ENCODE measurements around the gene TPD52L2.
A peak's percentile ranks its signal among the peaks of the same experiment; 100 is the strongest.
"Not testable (repeated sequence)": the region's sequence is repeated elsewhere in the genome, so short reads cannot be mapped to it uniquely, and the experiment has no call there.

The TPD52L2 gene

GRCh38 chr20:63920226-63920625 is 55.2 kb downstream of the TPD52L2 start:
- H3K79me2 ChIP-seq (ENCODE audit: control insufficient read depth, insufficient read depth, low read length): peaks cover 1% of the 10 kb centered on the region
- H2AK5ac ChIP-seq (ENCODE audit: low read length): no peak overlapping the region
- no peak overlapping the region for H3K23ac ChIP-seq (ENCODE audit: low read length)
- H3K4ac ChIP-seq (ENCODE audit: low read depth, low read length): no peak overlapping the region
- WGBS (ENCODE audit: extremely low coverage, insufficient coverage, low lambda C conversion rate): no CpG with 5 or more reads among the region's 23 CpGs
- H3K36me3 ChIP-seq (ENCODE audit: control insufficient read depth, insufficient read depth, low read length): no peaks in the 10 kb centered on the region
- H4K5ac ChIP-seq (ENCODE audit: low read length): no peak overlapping the region
- H3K79me1 ChIP-seq (ENCODE audit: low read length): peaks cover 7% of the 10 kb centered on the region
- H3K27ac ChIP-seq (ENCODE audit: low read depth, low read length): no peak overlapping the region
- no peak for DNase-seq
- no peak overlapping the region for H4K8ac ChIP-seq (ENCODE audit: low read depth, low read length)
- H3K4me3 ChIP-seq (ENCODE audit: low read length): no peak overlapping the region
- no peak overlapping the region for H2BK15ac ChIP-seq (replicated peaks; ENCODE audit: low read depth)
- no peak overlapping the region for H3K4me2 ChIP-seq (ENCODE audit: low read length)
- H2BK5ac ChIP-seq (ENCODE audit: low read length): no peak overlapping the region
- no peaks in the 10 kb centered on the region for H3K27me3 ChIP-seq (ENCODE audit: insufficient read depth, low read length, poor library complexity)
- no peak overlapping the region for H3K18ac ChIP-seq (ENCODE audit: low read length)
- no peak overlapping the region for H3K56ac ChIP-seq (ENCODE audit: low read length)
- H3K9ac ChIP-seq (ENCODE audit: low read length): no peak overlapping the region
- H3K4me1 ChIP-seq (ENCODE audit: control insufficient read depth, low read depth, low read length): no peaks in the 10 kb centered on the region
- no peak overlapping the region for H2BK120ac ChIP-seq (ENCODE audit: low read depth, low read length)

- Histone ChIP-seq H3K79me1 (ENCODE audit: low read length) (peaks cover 8% of the 10 kb centered on the region), H2BK15ac (replicated peaks; ENCODE audit: low read depth) (no peak overlapping the region), H3K36me3 (ENCODE audit: control insufficient read depth, insufficient read depth, low read length) (peaks cover 3% of the 10 kb centered on the region), H2AK5ac (ENCODE audit: low read length) (no peak overlapping the region), H3K4me1 (ENCODE audit: control insufficient read depth, low read depth, low read length) (peaks cover 7% of the 10 kb centered on the region), H3K27me3 (ENCODE audit: insufficient read depth, low read length, poor library complexity) (no peaks in the 10 kb centered on the region), H3K56ac (ENCODE audit: low read length) (no peak overlapping the region), H3K4me2 (ENCODE audit: low read length) (no peak overlapping the region), H2BK5ac (ENCODE audit: low read length) (no peak overlapping the region), H4K8ac (ENCODE audit: low read depth, low read length) (no peak overlapping the region), H3K23ac (ENCODE audit: low read length) (no peak overlapping the region), H3K18ac (ENCODE audit: low read length) (no peak overlapping the region), H4K5ac (ENCODE audit: low read length) (no peak overlapping the region), H3K9ac (ENCODE audit: low read length) (no peak overlapping the region), H2BK120ac (ENCODE audit: low read depth, low read length) (no peak overlapping the region), H3K79me2 (ENCODE audit: control insufficient read depth, insufficient read depth, low read length) (peaks cover 4% of the 10 kb centered on the region), H3K4ac (ENCODE audit: low read depth, low read length) (no peak overlapping the region), H3K4me3 (ENCODE audit: low read length) (no peak overlapping the region), H3K27ac (ENCODE audit: low read depth, low read length) (no peak overlapping the region)
- WGBS (ENCODE audit: extremely low coverage, insufficient coverage, low lambda C conversion rate): no CpG with 5 or more reads among the region's 8 CpGs
- no peak for DNase-seq
Observed at GRCh38 chr20:63923651-63924050, 58.6 kb downstream of the TPD52L2 start.

- no peak overlapping the region for H4K5ac ChIP-seq (ENCODE audit: low read length)
- peaks cover 4% of the 10 kb centered on the region for H3K79me2 ChIP-seq (ENCODE audit: control insufficient read depth, insufficient read depth, low read length)
- H3K27me3 ChIP-seq (ENCODE audit: insufficient read depth, low read length, poor library complexity): no peaks in the 10 kb centered on the region
- H3K56ac ChIP-seq (ENCODE audit: low read length): no peak overlapping the region
- H3K36me3 ChIP-seq (ENCODE audit: control insufficient read depth, insufficient read depth, low read length): peaks cover 7% of the 10 kb centered on the region
- no peak overlapping the region for H3K4me2 ChIP-seq (ENCODE audit: low read length)
- no peak overlapping the region for H2BK5ac ChIP-seq (ENCODE audit: low read length)
- H4K8ac ChIP-seq (ENCODE audit: low read depth, low read length): no peak overlapping the region
- peaks cover 7% of the 10 kb centered on the region for H3K4me1 ChIP-seq (ENCODE audit: control insufficient read depth, low read depth, low read length)
- DNase-seq: no peak
- H3K9ac ChIP-seq (ENCODE audit: low read length): no peak overlapping the region
- no peak overlapping the region for H3K4me3 ChIP-seq (ENCODE audit: low read length)
- H3K4ac ChIP-seq (ENCODE audit: low read depth, low read length): no peak overlapping the region
- H2AK5ac ChIP-seq (ENCODE audit: low read length): no peak overlapping the region
- H2BK15ac ChIP-seq (replicated peaks; ENCODE audit: low read depth): no peak overlapping the region
- no peak overlapping the region for H3K27ac ChIP-seq (ENCODE audit: low read depth, low read length)
- no peak overlapping the region for H2BK120ac ChIP-seq (ENCODE audit: low read depth, low read length)
- H3K79me1 ChIP-seq (ENCODE audit: low read length): peaks cover 8% of the 10 kb centered on the region
- no peak overlapping the region for H3K23ac ChIP-seq (ENCODE audit: low read length)
- no peak overlapping the region for H3K18ac ChIP-seq (ENCODE audit: low read length)
- WGBS (ENCODE audit: extremely low coverage, insufficient coverage, low lambda C conversion rate): no CpG with 5 or more reads among the region's 9 CpGs
Observed at GRCh38 chr20:63924241-63924640, 59.2 kb downstream of the TPD52L2 start.

GRCh38 chr20:63926298-63926697 is 61.2 kb downstream of the TPD52L2 start:
- Histone ChIP-seq H3K79me1 (ENCODE audit: low read length) (peaks cover 8% of the 10 kb centered on the region), H3K36me3 (ENCODE audit: control insufficient read depth, insufficient read depth, low read length) (peaks cover 7% of the 10 kb centered on the region), H3K4me1 (ENCODE audit: control insufficient read depth, low read depth, low read length) (peaks cover 7% of the 10 kb centered on the region), H2BK15ac (replicated peaks; ENCODE audit: low read depth) (no peak overlapping the region), H3K79me2 (ENCODE audit: control insufficient read depth, insufficient read depth, low read length) (peaks cover 4% of the 10 kb centered on the region), H4K5ac (ENCODE audit: low read length) (no peak overlapping the region), H3K4me3 (ENCODE audit: low read length) (no peak overlapping the region), H3K18ac (ENCODE audit: low read length) (no peak overlapping the region), H3K27me3 (ENCODE audit: insufficient read depth, low read length, poor library complexity) (no peaks in the 10 kb centered on the region), H3K4me2 (ENCODE audit: low read length) (no peak overlapping the region), H3K27ac (ENCODE audit: low read depth, low read length) (no peak overlapping the region), H3K56ac (ENCODE audit: low read length) (no peak overlapping the region), H2BK5ac (ENCODE audit: low read length) (no peak overlapping the region), H3K23ac (ENCODE audit: low read length) (peak overlapping the region; percentile 80), H3K9ac (ENCODE audit: low read length) (no peak overlapping the region), H2BK120ac (ENCODE audit: low read depth, low read length) (no peak overlapping the region), H2AK5ac (ENCODE audit: low read length) (no peak overlapping the region), H4K8ac (ENCODE audit: low read depth, low read length) (no peak overlapping the region), H3K4ac (ENCODE audit: low read depth, low read length) (no peak overlapping the region)
- DNase-seq: no peak
- WGBS (ENCODE audit: extremely low coverage, insufficient coverage, low lambda C conversion rate): no CpG with 5 or more reads among the region's 8 CpGs

- Histone ChIP-seq H3K56ac (ENCODE audit: low read length) (no peak overlapping the region), H3K79me2 (ENCODE audit: control insufficient read depth, insufficient read depth, low read length) (peaks cover 4% of the 10 kb centered on the region), H3K79me1 (ENCODE audit: low read length) (peaks cover 8% of the 10 kb centered on the region), H3K9ac (ENCODE audit: low read length) (no peak overlapping the region), H2BK5ac (ENCODE audit: low read length) (no peak overlapping the region), H3K4me2 (ENCODE audit: low read length) (no peak overlapping the region), H3K18ac (ENCODE audit: low read length) (no peak overlapping the region), H3K4me1 (ENCODE audit: control insufficient read depth, low read depth, low read length) (peaks cover 7% of the 10 kb centered on the region), H4K5ac (ENCODE audit: low read length) (no peak overlapping the region), H3K27ac (ENCODE audit: low read depth, low read length) (no peak overlapping the region), H2BK120ac (ENCODE audit: low read depth, low read length) (no peak overlapping the region), H2BK15ac (replicated peaks; ENCODE audit: low read depth) (no peak overlapping the region), H3K27me3 (ENCODE audit: insufficient read depth, low read length, poor library complexity) (no peaks in the 10 kb centered on the region), H3K4me3 (ENCODE audit: low read length) (no peak overlapping the region), H2AK5ac (ENCODE audit: low read length) (no peak overlapping the region), H3K4ac (ENCODE audit: low read depth, low read length) (no peak overlapping the region), H4K8ac (ENCODE audit: low read depth, low read length) (no peak overlapping the region), H3K23ac (ENCODE audit: low read length) (no peak overlapping the region), H3K36me3 (ENCODE audit: control insufficient read depth, insufficient read depth, low read length) (peaks cover 7% of the 10 kb centered on the region)
- DNase-seq: no peak
- no CpG with 5 or more reads among the region's 26 CpGs for WGBS (ENCODE audit: extremely low coverage, insufficient coverage, low lambda C conversion rate)
Observed at GRCh38 chr20:63929071-63929470, 64.0 kb downstream of the TPD52L2 start.

- H2AK5ac ChIP-seq (ENCODE audit: low read length); H3K23ac ChIP-seq (ENCODE audit: low read length); H2BK15ac ChIP-seq (replicated peaks; ENCODE audit: low read depth); H3K27me3 ChIP-seq (ENCODE audit: insufficient read depth, low read length, poor library complexity); H3K9ac ChIP-seq (ENCODE audit: low read length); H2BK120ac ChIP-seq (ENCODE audit: low read depth, low read length); H3K79me2 ChIP-seq (ENCODE audit: control insufficient read depth, insufficient read depth, low read length); H3K4me2 ChIP-seq (ENCODE audit: low read length); H4K8ac ChIP-seq (ENCODE audit: low read depth, low read length); H3K4me1 ChIP-seq (ENCODE audit: control insufficient read depth, low read depth, low read length); H3K18ac ChIP-seq (ENCODE audit: low read length); H3K56ac ChIP-seq (ENCODE audit: low read length); H4K5ac ChIP-seq (ENCODE audit: low read length); H3K27ac ChIP-seq (ENCODE audit: low read depth, low read length); H3K4me3 ChIP-seq (ENCODE audit: low read length); DNase-seq; H3K4ac ChIP-seq (ENCODE audit: low read depth, low read length); H3K36me3 ChIP-seq (ENCODE audit: control insufficient read depth, insufficient read depth, low read length); H2BK5ac ChIP-seq (ENCODE audit: low read length); H3K79me1 ChIP-seq (ENCODE audit: low read length): not testable (repeated sequence)
- no CpG with 5 or more reads among the region's 31 CpGs for WGBS (ENCODE audit: extremely low coverage, insufficient coverage, low lambda C conversion rate)
Observed at GRCh38 chr20:63929473-63929883, 64.4 kb downstream of the TPD52L2 start.

All from mesendoderm (in vitro differentiated cells).